ENCODE measurements around the gene HADH.

HADH gene

DNA sequence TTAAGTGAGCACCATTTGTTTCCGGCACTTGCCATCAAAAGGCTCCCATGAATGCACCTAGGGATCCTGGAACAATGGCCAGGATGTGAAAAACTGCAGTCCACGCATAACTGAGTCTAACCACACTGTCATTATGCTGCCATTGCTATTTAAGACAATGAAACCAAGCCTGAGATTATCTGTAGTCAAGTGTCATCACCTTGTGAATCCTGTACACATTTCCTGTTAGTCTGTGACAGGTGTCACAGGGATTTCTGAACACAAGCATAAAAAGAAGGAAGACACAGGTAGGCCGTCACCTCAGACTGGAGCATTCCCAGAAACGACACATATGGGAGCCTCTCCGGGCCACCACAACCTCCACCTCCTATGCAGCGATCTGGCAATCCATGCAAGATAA is 66.7 kb downstream of the HADH start:
- no peak overlapping the region for H3K4me3 ChIP-seq (ENCODE audit: low read length)
- no peak for DNase-seq (ENCODE audit: low read depth)
- TF ChIP-seq, protein P1, sequence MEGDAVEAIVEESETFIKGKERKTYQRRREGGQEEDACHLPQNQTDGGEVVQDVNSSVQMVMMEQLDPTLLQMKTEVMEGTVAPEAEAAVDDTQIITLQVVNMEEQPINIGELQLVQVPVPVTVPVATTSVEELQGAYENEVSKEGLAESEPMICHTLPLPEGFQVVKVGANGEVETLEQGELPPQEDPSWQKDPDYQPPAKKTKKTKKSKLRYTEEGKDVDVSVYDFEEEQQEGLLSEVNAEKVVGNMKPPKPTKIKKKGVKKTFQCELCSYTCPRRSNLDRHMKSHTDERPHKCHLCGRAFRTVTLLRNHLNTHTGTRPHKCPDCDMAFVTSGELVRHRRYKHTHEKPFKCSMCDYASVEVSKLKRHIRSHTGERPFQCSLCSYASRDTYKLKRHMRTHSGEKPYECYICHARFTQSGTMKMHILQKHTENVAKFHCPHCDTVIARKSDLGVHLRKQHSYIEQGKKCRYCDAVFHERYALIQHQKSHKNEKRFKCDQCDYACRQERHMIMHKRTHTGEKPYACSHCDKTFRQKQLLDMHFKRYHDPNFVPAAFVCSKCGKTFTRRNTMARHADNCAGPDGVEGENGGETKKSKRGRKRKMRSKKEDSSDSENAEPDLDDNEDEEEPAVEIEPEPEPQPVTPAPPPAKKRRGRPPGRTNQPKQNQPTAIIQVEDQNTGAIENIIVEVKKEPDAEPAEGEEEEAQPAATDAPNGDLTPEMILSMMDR (IDR thresholded peaks at IDR 0.05; ENCODE audit: insufficient read depth, low read depth, low read length, missing control alignments): no peak

DNA sequence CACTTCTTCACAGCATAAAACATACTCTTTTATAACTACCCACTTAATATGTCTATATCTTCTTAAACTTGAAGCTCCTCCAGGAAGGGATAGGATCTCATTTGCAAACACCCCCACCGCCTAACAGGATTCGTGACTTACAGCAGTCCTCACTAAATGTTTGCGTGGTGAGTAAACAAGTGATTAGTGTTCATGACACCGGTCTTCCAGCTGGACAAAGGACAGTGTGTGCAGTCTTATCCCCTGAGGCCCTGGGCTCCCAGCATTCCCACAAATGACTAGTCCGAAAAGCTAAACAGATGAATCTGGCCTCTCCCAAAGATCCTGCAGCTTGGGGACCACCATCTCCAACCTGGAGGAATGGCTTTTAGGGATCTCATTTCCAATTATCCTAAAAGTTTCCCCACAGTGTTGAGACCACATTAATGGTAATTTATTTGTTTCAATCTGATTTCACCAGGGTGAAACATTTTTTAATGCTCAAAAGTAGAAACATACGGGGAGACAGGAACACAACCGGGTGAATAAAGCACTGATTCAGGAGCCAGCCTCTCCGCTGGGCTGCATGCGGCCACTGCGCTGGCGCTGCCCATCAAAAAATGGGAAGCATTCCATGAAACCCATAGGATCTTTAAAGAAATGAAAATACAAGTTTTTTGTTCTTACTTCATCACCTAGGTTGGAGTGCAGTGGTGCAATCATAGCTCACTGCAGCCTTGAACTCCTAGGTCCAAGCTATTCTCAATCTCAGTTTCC is 69.2 kb downstream of the HADH start:
- no peak overlapping the region for H3K4me3 ChIP-seq (ENCODE audit: low read length)
- peak; percentile 84 for DNase-seq (ENCODE audit: low read depth)
- TF ChIP-seq, protein P1 (IDR thresholded peaks at IDR 0.05; ENCODE audit: insufficient read depth, low read depth, low read length, missing control alignments): no peak

DNA sequence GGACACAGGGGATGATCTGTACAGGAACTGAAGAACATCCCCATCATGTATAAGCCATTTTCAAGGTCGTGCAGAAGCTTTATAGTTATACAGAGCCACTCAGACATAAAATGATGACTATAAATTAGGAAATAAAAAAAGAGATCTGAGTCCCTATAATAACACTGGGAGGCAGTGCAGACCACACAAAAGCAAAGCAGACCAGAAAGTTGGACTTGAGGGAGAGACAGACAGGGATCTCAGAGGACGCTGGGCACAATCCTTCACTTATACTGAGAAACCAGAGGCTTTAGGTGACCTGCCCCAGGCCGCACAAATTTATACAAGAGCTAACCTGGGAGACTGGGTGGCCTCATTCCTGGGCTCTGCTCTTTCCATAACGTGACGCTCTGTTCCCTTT is 70.5 kb downstream of the HADH start:
- H3K4me3 ChIP-seq (ENCODE audit: low read length): no peak overlapping the region
- DNase-seq (ENCODE audit: low read depth): peak; percentile 55
- TF ChIP-seq, protein P1 (IDR thresholded peaks at IDR 0.05; ENCODE audit: insufficient read depth, low read depth, low read length, missing control alignments): peak; percentile 44

DNA sequence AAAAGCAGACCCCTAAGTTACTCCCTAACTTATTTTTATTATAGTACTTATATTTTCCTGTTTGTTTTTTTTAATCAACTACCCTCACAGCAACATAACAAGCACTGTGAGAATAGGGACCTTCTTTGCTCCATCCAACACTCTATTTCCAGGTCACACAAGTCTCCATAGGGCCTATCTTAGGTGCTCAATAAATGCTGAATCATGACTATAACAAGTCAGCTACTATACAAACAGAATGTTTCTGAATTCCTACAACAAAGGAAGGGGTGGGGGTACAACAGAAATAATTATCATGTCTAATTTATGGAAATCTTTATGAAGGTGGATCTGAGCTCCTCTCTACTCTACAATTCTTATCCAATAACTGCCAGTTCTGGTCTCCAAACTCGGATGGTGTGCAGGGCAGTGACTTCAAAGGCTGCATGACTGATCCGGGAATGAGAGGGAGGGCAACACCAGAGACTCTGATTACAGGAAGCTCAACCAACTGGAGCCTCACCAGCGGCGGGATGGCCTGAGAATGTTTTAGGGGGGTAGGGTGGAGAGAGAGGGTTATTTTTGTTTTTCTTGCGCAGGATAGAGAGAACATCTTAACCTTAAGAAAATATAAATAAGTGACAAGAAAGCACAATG is 71.1 kb downstream of the HADH start:
- no peak for DNase-seq (ENCODE audit: low read depth)
- TF ChIP-seq, protein P1 (IDR thresholded peaks at IDR 0.05; ENCODE audit: insufficient read depth, low read depth, low read length, missing control alignments): no peak
- H3K4me3 ChIP-seq (ENCODE audit: low read length): no peak overlapping the region

DNA sequence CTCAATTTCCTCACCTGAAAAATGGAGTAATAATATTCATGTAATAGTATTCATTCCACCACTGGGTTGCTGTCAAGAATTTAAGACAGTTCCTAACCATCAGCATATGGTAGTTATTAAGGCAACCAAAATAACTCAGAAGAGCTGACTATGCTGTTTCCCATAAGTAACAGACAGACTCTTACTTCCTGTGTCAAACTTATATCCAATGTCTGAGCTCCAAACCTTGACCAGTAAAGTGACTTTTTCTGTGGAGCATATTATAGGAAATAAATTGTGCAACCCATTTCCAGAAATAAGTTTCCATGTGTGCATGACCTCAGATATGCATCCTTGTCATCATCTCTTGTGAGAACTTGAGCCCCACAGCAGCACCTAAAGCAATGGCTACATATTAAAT is 78.8 kb downstream of the HADH start:
- DNase-seq (ENCODE audit: low read depth): no peak
- TF ChIP-seq, protein P1 (IDR thresholded peaks at IDR 0.05; ENCODE audit: insufficient read depth, low read depth, low read length, missing control alignments): no peak
- no peak overlapping the region for H3K4me3 ChIP-seq (ENCODE audit: low read length)

DNA sequence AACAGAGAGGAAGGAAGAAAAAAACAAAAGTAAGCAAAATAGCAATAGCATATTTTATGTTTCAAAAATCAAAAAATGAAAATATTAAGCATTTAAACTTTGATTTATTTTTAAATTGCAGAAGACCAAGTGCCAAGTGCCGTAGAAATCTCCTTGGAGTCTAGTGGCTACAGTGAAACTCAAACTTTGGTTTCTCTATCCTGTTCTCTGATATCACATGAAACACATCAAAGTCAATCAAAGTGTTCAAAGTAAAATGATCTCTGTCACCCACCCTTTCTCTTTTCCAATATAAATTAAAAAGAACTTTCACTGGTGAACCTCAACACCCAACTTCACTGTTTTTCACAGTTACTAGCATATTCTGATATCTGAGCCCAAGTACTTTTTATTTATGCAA is 81.1 kb downstream of the HADH start:
- TF ChIP-seq, protein P1 (IDR thresholded peaks at IDR 0.05; ENCODE audit: insufficient read depth, low read depth, low read length, missing control alignments): no peak
- no peak overlapping the region for H3K4me3 ChIP-seq (ENCODE audit: low read length)
- DNase-seq (ENCODE audit: low read depth): no peak

All from epithelial cell of esophagus (primary cell).